GM23338 (cell line): ENCODE results near the gene EPB41L5. TPM values are rescaled to one million over a fixed set of nuclear protein-coding genes. Genes with fewer than 3 reads are reported as not detected.

Source experiments
- ATAC-seq: fragments of 200-7000 bp; cut with Tn5 transposase; 3 replicates; pipeline ENCODE4 v1.9.1; 2020
- DNase-seq: peaks from one replicate; pipeline ENCODE4 v3.0.0-alpha.2; 2015; ENCODE audit warnings: low spot score
- H2AFZ ChIP-seq: fragments of 200-600 bp; sonication (generic); 2 replicates; pipeline ENCODE4 v1.8.0; 2016; ENCODE audit warnings: antibody characterized with exemption, mild to moderate bottlenecking, moderate library complexity
- H3F3A ChIP-seq: fragments of 200-600 bp; sonication (generic); replicated peaks from 2 replicates; pipeline ENCODE4 v1.8.0; 2017; ENCODE audit warnings: antibody characterized with exemption, mixed run types, low read depth
- H3K27ac ChIP-seq: fragments of 200-600 bp; sonication (generic); 2 replicates; pipeline ENCODE4 v1.6.1; 2016; ENCODE audit warnings: low read depth
- H3K27me3 ChIP-seq: fragments of 200-600 bp; sonication (generic); 2 replicates; pipeline ENCODE4 v1.8.0; 2016; ENCODE audit warnings: mild to moderate bottlenecking, mixed run types, moderate library complexity; ENCODE audit not compliant: insufficient read depth
- H3K36me3 ChIP-seq: fragments of 200-600 bp; sonication (generic); 2 replicates; pipeline ENCODE4 v1.8.0; 2016; ENCODE audit warnings: mild to moderate bottlenecking; ENCODE audit not compliant: insufficient read depth
- H3K4me1 ChIP-seq: fragments of 200-600 bp; sonication (generic); 2 replicates; pipeline ENCODE4 v1.8.0; 2016; ENCODE audit warnings: mild to moderate bottlenecking, moderate library complexity; ENCODE audit not compliant: insufficient read depth
- H3K4me2 ChIP-seq: fragments of 200-600 bp; sonication (generic); 2 replicates; pipeline ENCODE4 v1.7.1; 2017; ENCODE audit warnings: mixed run types
- H3K4me3 ChIP-seq: fragments of 200-600 bp; sonication (generic); 2 replicates; pipeline ENCODE4 v1.6.1; 2016; ENCODE audit warnings: mixed run types
- H3K79me2 ChIP-seq: fragments of 200-600 bp; sonication (generic); replicated peaks from 2 replicates; pipeline ENCODE4 v1.8.0; 2017; ENCODE audit warnings: mild to moderate bottlenecking; ENCODE audit not compliant: insufficient read depth
- H3K9me2 ChIP-seq: fragments of 200-600 bp; sonication (generic); 2 replicates; pipeline ENCODE4 v1.8.0; 2017; ENCODE audit not compliant: insufficient read depth
- H4K20me1 ChIP-seq: fragments of 200-600 bp; sonication (generic); replicated peaks from 2 replicates; pipeline ENCODE4 v1.8.0; 2017; ENCODE audit warnings: mild to moderate bottlenecking; ENCODE audit not compliant: insufficient read depth
- H3K27ac Mint-ChIP-seq: 2 replicates; pipeline ENCODE4 v1.8.0; 2020; ENCODE audit warnings: inconsistent platforms, mild to moderate bottlenecking, moderate library complexity, mixed read lengths
- H3K27me3 Mint-ChIP-seq: 3 replicates; pipeline ENCODE4 v1.8.0; 2022; ENCODE audit warnings: low read depth, mild to moderate bottlenecking, moderate library complexity, mixed read lengths, inconsistent platforms; ENCODE audit not compliant: insufficient read depth, poor library complexity
- H3K36me3 Mint-ChIP-seq: 3 replicates; pipeline ENCODE4 v1.8.0; 2021; ENCODE audit warnings: low read depth, mild to moderate bottlenecking, inconsistent platforms, moderate library complexity, mixed read lengths
- H3K4me1 Mint-ChIP-seq: 3 replicates; pipeline ENCODE4 v1.8.0; 2020; ENCODE audit warnings: mild to moderate bottlenecking, inconsistent platforms, mixed read lengths
- H3K4me3 Mint-ChIP-seq: 3 replicates; pipeline ENCODE4 v1.8.0; 2021; ENCODE audit warnings: moderate library complexity, mild to moderate bottlenecking, inconsistent platforms, mixed read lengths
- H3K9me3 Mint-ChIP-seq: 3 replicates; pipeline ENCODE4 v1.8.0; 2020; ENCODE audit warnings: moderate library complexity, mild to moderate bottlenecking, inconsistent platforms, mixed read lengths
- CREB1 ChIP-seq: fragments of 250-450 bp; sonication (Bioruptor Pico); IDR thresholded peaks from 2 replicates; pipeline ENCODE4 v1.5.0; 2020; ENCODE audit warnings: low read depth, mild to moderate bottlenecking, moderate library complexity
- CTCF ChIP-seq, 2 experiments: fragments of 200-600 bp in 1 of 2; sonication (generic) in 1 of 2; conservative IDR thresholded peaks; 2 replicates each; pipeline versions ENCODE4 v1.5.1 to v1.6.1; 2016 to 2017; ENCODE audit warnings: antibody characterized with exemption in 2 of 2, low read depth in 2 of 2, mild to moderate bottlenecking in 2 of 2, moderate library complexity in 1 of 2
- ETS1 ChIP-seq: IDR thresholded peaks from 2 replicates; pipeline ENCODE4 v1.6.1; 2016; ENCODE audit warnings: antibody characterized with exemption
- EZH2 ChIP-seq: fragments of 200-600 bp; sonication (generic); IDR thresholded peaks from one replicate; pipeline ENCODE4 v1.8.0; 2017; ENCODE audit warnings: antibody characterized with exemption, mild to moderate bottlenecking, low read depth; ENCODE audit not compliant: unreplicated experiment
- EZH2phosphoT487 ChIP-seq: fragments of 200-600 bp; sonication (generic); IDR thresholded peaks from one replicate; pipeline ENCODE4 v1.8.1; 2018; ENCODE audit warnings: antibody characterized with exemption; ENCODE audit not compliant: unreplicated experiment
- JUNB ChIP-seq: IDR thresholded peaks from one replicate; pipeline ENCODE4 v1.6.1; 2016; ENCODE audit warnings: antibody characterized with exemption; ENCODE audit not compliant: unreplicated experiment
- NANOG ChIP-seq: IDR thresholded peaks from 2 replicates; pipeline ENCODE4 v1.6.1; 2016; ENCODE audit warnings: antibody characterized with exemption, borderline replicate concordance
- POLR2AphosphoS5 ChIP-seq: IDR thresholded peaks from 2 replicates; pipeline ENCODE4 v1.6.1; 2016; ENCODE audit warnings: antibody characterized with exemption, low read depth
- REST ChIP-seq: IDR thresholded peaks from one replicate; pipeline ENCODE4 v1.6.1; 2018; ENCODE audit warnings: antibody characterized with exemption; ENCODE audit not compliant: unreplicated experiment
- STAT1 ChIP-seq: IDR thresholded peaks from one replicate; pipeline ENCODE4 v1.6.1; 2016; ENCODE audit warnings: antibody characterized with exemption; ENCODE audit not compliant: unreplicated experiment
- ZNF114 ChIP-seq: fragments of 250-450 bp; sonication (Bioruptor Pico); IDR thresholded peaks from 2 replicates; pipeline ENCODE4 v1.5.0; 2020; ENCODE audit warnings: mild to moderate bottlenecking, moderate library complexity
- ZNF331 ChIP-seq: fragments of 250-450 bp; sonication (Bioruptor Pico); IDR thresholded peaks from 2 replicates; pipeline ENCODE4 v1.5.0; 2020; ENCODE audit warnings: low read depth, mild to moderate bottlenecking, moderate library complexity
- ZNF462 ChIP-seq: fragments of 250-450 bp; sonication (Bioruptor Pico); IDR thresholded peaks from 2 replicates; pipeline ENCODE4 v1.5.0; 2020; ENCODE audit warnings: mild to moderate bottlenecking, moderate library complexity
- polyA plus RNA-seq: library from polyadenylated mRNA; unstranded; fragments of >200 nt; fragmentation: Nextera tagmentation; extraction: Ambion mirVana; gene quantifications from 2 replicates; pipeline ENCODE4 v1.2.1, GENCODE V29; 2016
- total RNA-seq: library from RNA; depleted of rRNA; stranded (reverse); fragments of >200 nt; shearing (Covaris generic); gene quantifications from 2 replicates; pipeline ENCODE4 v1.2.3, GENCODE V29; 2014

EPB41L5 gene
- total and polyA plus RNA-seq, 2 experiments from 2014 or later: 15.5 to 35.4 TPM

- TF ChIP-seq CTCF (conservative IDR thresholded peaks at IDR 0.05; ENCODE audit: low read depth in 2 of 2) (no peak), EZH2 (no peak), POLR2AphosphoS5 (no peak), ZNF462 (CRISPR knock-in tag) (no peak), ZNF331 (CRISPR knock-in tag) (no peak), STAT1 (no peak), EZH2phosphoT487 (no peak), ETS1 (no peak), REST (no peak), JUNB (no peak), CREB1 (no peak), ZNF114 (CRISPR knock-in tag) (no peak), NANOG (no peak)
- H3K9me3 Mint-ChIP-seq: no peaks in the 10 kb centered on the region
- peaks cover 8% of the 10 kb centered on the region for H3K27me3 Mint-ChIP-seq
- H3K4me3 Mint-ChIP-seq: peak overlapping the region; percentile 93
- Histone ChIP-seq H3K27me3 (peaks cover 12% of the 10 kb centered on the region), H3F3A (no peaks in the 10 kb centered on the region), H3K27ac (no peak overlapping the region), H3K4me1 (peaks cover 26% of the 10 kb centered on the region), H3K4me3 (peak overlapping the region; percentile 58), H3K36me3 (no peaks in the 10 kb centered on the region), H3K4me2 (peak overlapping the region; percentile 90), H2AFZ (no peak overlapping the region), H3K79me2 (peaks cover 58% of the 10 kb centered on the region), H4K20me1 (no peaks in the 10 kb centered on the region; the same call in 1 of the 2 replicates), H3K9me2 (no peaks in the 10 kb centered on the region)
- no peak overlapping the region for H3K27ac Mint-ChIP-seq
- no peak for ATAC-seq
- no peak for DNase-seq
- peaks cover 30% of the 10 kb centered on the region for H3K4me1 Mint-ChIP-seq
- peaks cover 7% of the 10 kb centered on the region; the same call in 2 of the 3 replicates for H3K36me3 Mint-ChIP-seq
These were observed 1.5 kb downstream of the EPB41L5 start for GRCh38 chr2:120014226-120014980.
